Measurements from ENCODE around the gene SNPH. TPM values are rescaled to one million over a fixed set of nuclear protein-coding genes. Genes with fewer than 3 reads are reported as not detected.

The SNPH gene
- total RNA-seq, 1 experiment from 2014 or later = 21.4 TPM

- DNase-seq = no peak
- Histone ChIP-seq H3K4me2 (ENCODE audit: low read length) (no peak overlapping the region), H3K9me2 (replicated peaks; ENCODE audit: low read length) (no peaks in the 10 kb centered on the region), H3K27ac (ENCODE audit: low read length) (no peak overlapping the region), H3F3A (ENCODE audit: low read length, unreplicated experiment) (no peaks in the 10 kb centered on the region), H2AFZ (ENCODE audit: low read length) (no peak overlapping the region), H3K4me1 (ENCODE audit: insufficient read depth, low read length) (peaks cover 5% of the 10 kb centered on the region), H4K20me1 (ENCODE audit: low read length) (no peaks in the 10 kb centered on the region), H3K9ac (ENCODE audit: low read length) (no peak overlapping the region), H3K79me2 (ENCODE audit: low read length) (no peaks in the 10 kb centered on the region), H3K9me3 (ENCODE audit: low read length) (no peaks in the 10 kb centered on the region), H3K36me3 (ENCODE audit: low read depth, low read length) (no peaks in the 10 kb centered on the region), H3K27me3 (ENCODE audit: low read length) (no peaks in the 10 kb centered on the region), H3K4me3 (ENCODE audit: low read length) (no peak overlapping the region)
- POLR2A ChIA-PET (ENCODE audit: unreplicated experiment) = no interaction called here
- intact Hi-C loops (cut with micrococcal nuclease) = loop anchor here (2.0 kb wide), 1 partner anchor 55 kb away; no protein-coding TSS in a partner anchor
- TF ChIP-seq CTCF (conservative IDR thresholded peaks at IDR 0.05; ENCODE audit: low read depth, low read length) (no peak), EZH2phosphoT487 (IDR thresholded peaks at IDR 0.05; ENCODE audit: borderline replicate concordance, low read length) (no peak), EZH2 (IDR thresholded peaks at IDR 0.05; ENCODE audit: low read length, unreplicated experiment) (no peak)
- CTCF ChIA-PET = no interaction called here
- no TSS peak for BruUV-seq (replicated peaks)
- ATAC-seq = no peak
Observed at GRCh38 chr20:1315804-1316203, 49.7 kb downstream of the SNPH start.

- TF ChIP-seq CTCF (conservative IDR thresholded peaks at IDR 0.05; ENCODE audit: low read depth, low read length) (no peak), EZH2phosphoT487 (IDR thresholded peaks at IDR 0.05; ENCODE audit: borderline replicate concordance, low read length) (no peak), EZH2 (IDR thresholded peaks at IDR 0.05; ENCODE audit: low read length, unreplicated experiment) (no peak)
- POLR2A ChIA-PET (ENCODE audit: unreplicated experiment) = no interaction called here
Observed at GRCh38 chr20:1317545-1318255, 51.6 kb downstream of the SNPH start.

GRCh38 chr20:1319051-1319450 lies 53.0 kb downstream of the SNPH start:
- Histone ChIP-seq H3K4me3 (ENCODE audit: low read length) (no peak overlapping the region), H3K9me2 (replicated peaks; ENCODE audit: low read length) (no peaks in the 10 kb centered on the region), H3K4me1 (ENCODE audit: insufficient read depth, low read length) (peaks cover 15% of the 10 kb centered on the region), H4K20me1 (ENCODE audit: low read length) (no peaks in the 10 kb centered on the region), H3K9me3 (ENCODE audit: low read length) (no peaks in the 10 kb centered on the region), H2AFZ (ENCODE audit: low read length) (no peak overlapping the region), H3K4me2 (ENCODE audit: low read length) (no peak overlapping the region), H3F3A (ENCODE audit: low read length, unreplicated experiment) (no peaks in the 10 kb centered on the region), H3K9ac (ENCODE audit: low read length) (no peak overlapping the region), H3K36me3 (ENCODE audit: low read depth, low read length) (no peaks in the 10 kb centered on the region), H3K27me3 (ENCODE audit: low read length) (no peaks in the 10 kb centered on the region), H3K79me2 (ENCODE audit: low read length) (no peaks in the 10 kb centered on the region), H3K27ac (ENCODE audit: low read length) (no peak overlapping the region)
- no peak for ATAC-seq
- TF ChIP-seq EZH2 (IDR thresholded peaks at IDR 0.05; ENCODE audit: low read length, unreplicated experiment) = no peak
- TF ChIP-seq CTCF (conservative IDR thresholded peaks at IDR 0.05; ENCODE audit: low read depth, low read length) = no peak
- TF ChIP-seq EZH2phosphoT487 (IDR thresholded peaks at IDR 0.05; ENCODE audit: borderline replicate concordance, low read length) = no peak
- DNase-seq = no peak
- ChIA-PET CTCF (interaction anchor here (0.5 to 1.2 kb wide), 2 partner anchors 119 to 445 kb away, joined by 3 read pairs; no protein-coding TSS in a partner anchor), POLR2A (ENCODE audit: unreplicated experiment) (no interaction called here)
- intact Hi-C loops (cut with micrococcal nuclease) = no loop called here
- no TSS peak for BruUV-seq (replicated peaks)

More at GRCh38 chr20:1317545-1318255, 51.6 kb downstream of the SNPH start:
- H3K4me3 ChIP-seq (ENCODE audit: low read length) = no peak overlapping the region
- no peak overlapping the region for H3K4me2 ChIP-seq (ENCODE audit: low read length)
- no peaks in the 10 kb centered on the region for H3K9me2 ChIP-seq (replicated peaks; ENCODE audit: low read length)
- H3K9ac ChIP-seq (ENCODE audit: low read length) = no peak overlapping the region
- no peaks in the 10 kb centered on the region for H3K27me3 ChIP-seq (ENCODE audit: low read length)
- H2AFZ ChIP-seq (ENCODE audit: low read length) = no peak overlapping the region
- H3F3A ChIP-seq (ENCODE audit: low read length, unreplicated experiment) = no peaks in the 10 kb centered on the region
- intact Hi-C loops (cut with micrococcal nuclease) = no loop called here
- H3K36me3 ChIP-seq (ENCODE audit: low read depth, low read length) = no peaks in the 10 kb centered on the region
- no TSS peak for BruUV-seq (replicated peaks)
- DNase-seq (no peak), ATAC-seq (no peak)
- H3K9me3 ChIP-seq (ENCODE audit: low read length) = no peaks in the 10 kb centered on the region
- H3K27ac ChIP-seq (ENCODE audit: low read length) = no peak overlapping the region
- CTCF ChIA-PET = no interaction called here
- H3K79me2 ChIP-seq (ENCODE audit: low read length) = no peaks in the 10 kb centered on the region
- no peaks in the 10 kb centered on the region for H4K20me1 ChIP-seq (ENCODE audit: low read length)
- peaks cover 11% of the 10 kb centered on the region for H3K4me1 ChIP-seq (ENCODE audit: insufficient read depth, low read length)
